Panc1 (cell line): Measurements from ENCODE around the gene GMFB.

ENCODE experiments used
- CTCF ChIP-seq: fragments of 450-650 bp; IDR thresholded peaks from 2 replicates; pipeline ENCODE4 v1.5.1; 2017; ENCODE audit warnings: mild to moderate bottlenecking
- POLR2AphosphoS5 ChIP-seq: IDR thresholded peaks from 2 replicates; pipeline ENCODE4 v1.6.1; 2012; ENCODE audit warnings: mild to moderate bottlenecking, low read depth, low read length, moderate library complexity
- SIN3A ChIP-seq: IDR thresholded peaks from 2 replicates; pipeline ENCODE4 v1.6.1; 2012; ENCODE audit warnings: low read depth, mild to moderate bottlenecking, low read length, moderate library complexity, borderline replicate concordance; ENCODE audit not compliant: insufficient read depth
- TCF7L2 ChIP-seq: IDR thresholded peaks from 2 replicates; pipeline ENCODE4 v1.6.1; 2011; ENCODE audit warnings: mild to moderate bottlenecking, low read depth, low read length, inconsistent platforms

GRCh38 chr14:54470701-54471100 lies 18.1 kb downstream of the GMFB start:
- TF ChIP-seq CTCF (no peak), TCF7L2 (no peak), SIN3A (no peak), POLR2AphosphoS5 (no peak)
